PFSK-1 (cell line): ENCODE measurements around the gene HINFP.

Experiments used
- FOXP2 ChIP-seq: optimal IDR thresholded peaks from 2 replicates; pipeline ENCODE3; 2011; ENCODE audit warnings: borderline replicate concordance, control low read depth, inconsistent platforms; ENCODE audit not compliant: insufficient read depth; ENCODE audit errors: extremely low read length, extremely low read depth
- POLR2AphosphoS5 ChIP-seq: IDR thresholded peaks from 2 replicates; pipeline ENCODE4 v1.6.1; 2012; ENCODE audit warnings: low read depth, mild to moderate bottlenecking, control low read depth, low read length, moderate library complexity
- REST ChIP-seq, 2 experiments: IDR thresholded peaks; 2 replicates each; pipeline versions ENCODE4 v1.6.1 to v1.8.0; 2011 to 2012; ENCODE audit warnings: low read depth in 2 of 2, low read length in 2 of 2, control low read depth in 1 of 2, inconsistent platforms in 1 of 2, mild to moderate bottlenecking in 1 of 2, moderate library complexity in 1 of 2; ENCODE audit not compliant: insufficient read depth in 1 of 2
- SIN3A ChIP-seq: IDR thresholded peaks from 2 replicates; pipeline ENCODE4 v1.6.1; 2012; ENCODE audit warnings: mild to moderate bottlenecking, low read length, moderate library complexity, borderline replicate concordance; ENCODE audit not compliant: insufficient read depth
- TAF1 ChIP-seq: IDR thresholded peaks from 2 replicates; pipeline ENCODE4 v1.6.1; 2012; ENCODE audit warnings: low read length, control low read depth, borderline replicate concordance; ENCODE audit not compliant: insufficient read depth

HINFP gene

DNA sequence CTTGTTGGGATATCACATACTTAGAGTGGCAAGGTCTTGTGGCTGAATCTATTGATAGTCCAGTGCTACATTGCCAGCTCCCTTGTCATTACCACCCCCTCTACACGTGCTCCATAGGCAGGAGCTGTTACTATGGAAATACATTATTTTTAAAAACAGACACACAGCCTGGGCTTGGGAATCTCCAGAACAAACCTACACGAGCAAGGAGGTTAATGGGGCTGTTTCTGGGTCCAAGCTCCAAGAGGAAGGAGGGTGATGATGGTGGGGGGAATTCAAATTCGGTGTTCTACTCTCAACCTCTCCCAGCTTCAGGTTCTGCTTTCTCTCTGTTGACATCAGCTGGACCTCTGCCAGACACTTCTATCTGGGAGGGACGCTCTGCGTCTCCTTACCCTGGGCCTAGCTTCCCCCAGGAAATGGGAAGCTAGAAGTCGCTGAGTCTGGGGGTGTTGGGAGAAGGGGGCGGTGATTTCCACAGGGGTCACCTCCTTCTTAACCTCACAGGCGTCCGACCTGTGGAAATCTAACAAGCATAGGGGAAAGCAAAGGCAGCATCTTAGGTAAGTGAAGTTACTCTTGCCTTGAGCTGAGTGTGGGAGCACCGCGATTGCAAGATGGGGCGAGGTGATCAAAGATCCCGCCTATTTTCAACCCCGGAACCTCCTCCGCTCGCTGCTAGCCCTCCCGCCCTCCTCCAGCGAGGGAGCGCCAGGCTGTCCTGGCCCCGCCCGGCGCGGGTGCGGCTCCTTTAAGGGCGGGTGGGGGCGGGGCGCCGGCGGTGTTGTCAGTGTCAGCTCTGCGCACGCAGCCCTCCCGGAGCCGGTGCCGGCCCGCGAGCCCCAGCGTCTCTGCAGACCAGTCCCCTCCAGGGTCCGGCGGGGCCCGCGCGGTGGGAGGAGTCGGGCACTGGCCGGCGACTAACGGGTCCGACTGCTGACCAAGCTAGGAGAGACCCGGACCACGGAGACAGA lies 14.5 kb upstream of the HINFP start, which contains the start of gene C2CD2L:
Gene C2CD2L, plus strand, starts transcription at position 781 of the 974 bp plus-strand sequence. CDS start 398 bp downstream, outside the sequence.
- TF ChIP-seq REST (IDR thresholded peaks at IDR 0.05; ENCODE audit: insufficient read depth in 1 of 2, low read depth in 2 of 2, low read length in 2 of 2), result no peak
- TF ChIP-seq TAF1, result no peak
- TF ChIP-seq POLR2AphosphoS5, result 0 out of 2 replicates have a peak, but pooled peaks have one; percentile 52
- peak; percentile 70 for TF ChIP-seq FOXP2

GRCh38 chr11:119107538-119108145 lies 13.7 kb upstream of the HINFP start:
- TF ChIP-seq POLR2AphosphoS5 (no peak), TAF1 (no peak), SIN3A (no peak), FOXP2 (no peak), REST (IDR thresholded peaks at IDR 0.05; ENCODE audit: insufficient read depth in 1 of 2, low read depth in 2 of 2, low read length in 2 of 2) (no peak)

DNA sequence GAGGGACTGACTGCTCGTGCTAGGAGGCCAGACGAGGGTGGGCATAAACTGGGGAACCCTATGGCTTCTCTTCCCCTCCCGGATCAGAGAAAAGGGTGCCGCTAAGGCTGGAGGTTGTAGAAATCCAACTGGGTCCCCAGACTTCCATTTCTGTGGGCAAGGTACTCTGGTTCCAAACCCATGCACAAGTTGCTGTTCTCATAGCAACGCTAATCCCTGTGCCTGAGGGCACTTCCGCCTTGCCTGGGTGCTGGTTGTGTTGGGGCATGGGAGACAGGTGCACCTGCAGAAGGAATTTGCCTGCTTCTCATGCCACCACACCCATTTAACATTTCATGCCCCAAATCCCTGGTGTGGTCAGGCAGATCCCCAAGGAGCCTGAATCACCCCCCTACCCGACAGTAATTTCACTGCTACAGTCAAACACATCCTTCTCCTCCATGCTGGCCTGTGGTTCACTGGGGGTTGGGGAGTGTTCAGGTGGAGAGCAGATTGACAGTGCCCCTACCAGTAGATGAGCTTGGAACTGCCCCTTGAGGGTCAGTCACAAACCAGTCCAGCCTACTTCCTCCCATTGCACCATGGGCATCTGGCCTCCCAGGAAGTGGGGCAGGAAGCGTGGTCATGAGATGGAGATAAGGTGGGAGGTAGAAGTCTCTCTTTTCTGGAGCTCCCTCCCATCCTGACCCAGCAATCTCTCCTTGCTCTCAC lies 13.1 kb upstream of the HINFP start:
- TF ChIP-seq FOXP2 (no peak), TAF1 (no peak), POLR2AphosphoS5 (peak; percentile 48; the same call in 1 of the 2 replicates), REST (IDR thresholded peaks at IDR 0.05; ENCODE audit: insufficient read depth in 1 of 2, low read depth in 2 of 2, low read length in 2 of 2) (no peak)

DNA sequence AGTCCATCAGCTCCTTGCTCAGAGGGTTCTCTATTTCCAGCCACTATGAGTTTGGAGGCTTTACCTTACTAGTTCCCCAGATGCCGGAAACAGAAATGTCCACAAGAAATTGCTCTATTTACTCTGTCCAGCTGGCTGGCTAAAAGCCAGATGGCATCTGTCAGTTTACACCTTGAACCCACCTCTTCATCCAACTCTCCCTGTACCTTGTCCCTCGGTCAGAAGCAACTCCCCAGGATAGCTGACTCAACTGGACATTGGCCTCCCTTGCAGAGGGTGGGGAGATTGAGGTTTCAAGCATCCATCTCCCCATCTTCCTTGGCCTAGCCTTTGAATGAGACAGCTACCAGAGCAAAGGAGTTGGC lies 12.5 kb upstream of the HINFP start:
- TF ChIP-seq POLR2AphosphoS5 (no peak), TAF1 (no peak), SIN3A (no peak), FOXP2 (no peak), REST (IDR thresholded peaks at IDR 0.05; ENCODE audit: insufficient read depth in 1 of 2, low read depth in 2 of 2, low read length in 2 of 2) (no peak)
